WERI-Rb-1 (cell line): ENCODE measurements around the gene TDP1.

Source experiments
- DNase-seq: peaks from one replicate; pipeline ENCODE4 v3.0.0-alpha.2; 2020
- H3K27ac ChIP-seq: fragments of 250-450 bp; sonication (Bioruptor Pico); 2 replicates; pipeline ENCODE4 v1.5.1; 2020; ENCODE audit warnings: mild to moderate bottlenecking, moderate library complexity
- H3K27me3 ChIP-seq: fragments of 250-450 bp; sonication (Bioruptor Pico); 2 replicates; pipeline ENCODE4 v1.5.1; 2021; ENCODE audit warnings: mild to moderate bottlenecking, low read depth, moderate library complexity; ENCODE audit not compliant: insufficient read depth, severe bottlenecking
- H3K36me3 ChIP-seq: fragments of 250-450 bp; sonication (Bioruptor Pico); 2 replicates; pipeline ENCODE4 v1.5.1; 2020; ENCODE audit warnings: mild to moderate bottlenecking, moderate library complexity
- H3K4me3 ChIP-seq: 2 replicates; pipeline ENCODE4 v1.5.1; 2011; ENCODE audit warnings: low read depth, mild to moderate bottlenecking, control low read depth, low read length
- H3K9me3 ChIP-seq: fragments of 250-450 bp; sonication (Bioruptor Pico); 2 replicates; pipeline ENCODE4 v1.5.1; 2021; ENCODE audit warnings: mild to moderate bottlenecking, moderate library complexity; ENCODE audit not compliant: severe bottlenecking
- TF ChIP-seq, protein P1 (sequence below): IDR thresholded peaks from 2 replicates; pipeline ENCODE4 v1.5.1; 2011; ENCODE audit warnings: low read depth, mild to moderate bottlenecking, control low read depth, inconsistent platforms, low read length

TDP1 gene

DNA sequence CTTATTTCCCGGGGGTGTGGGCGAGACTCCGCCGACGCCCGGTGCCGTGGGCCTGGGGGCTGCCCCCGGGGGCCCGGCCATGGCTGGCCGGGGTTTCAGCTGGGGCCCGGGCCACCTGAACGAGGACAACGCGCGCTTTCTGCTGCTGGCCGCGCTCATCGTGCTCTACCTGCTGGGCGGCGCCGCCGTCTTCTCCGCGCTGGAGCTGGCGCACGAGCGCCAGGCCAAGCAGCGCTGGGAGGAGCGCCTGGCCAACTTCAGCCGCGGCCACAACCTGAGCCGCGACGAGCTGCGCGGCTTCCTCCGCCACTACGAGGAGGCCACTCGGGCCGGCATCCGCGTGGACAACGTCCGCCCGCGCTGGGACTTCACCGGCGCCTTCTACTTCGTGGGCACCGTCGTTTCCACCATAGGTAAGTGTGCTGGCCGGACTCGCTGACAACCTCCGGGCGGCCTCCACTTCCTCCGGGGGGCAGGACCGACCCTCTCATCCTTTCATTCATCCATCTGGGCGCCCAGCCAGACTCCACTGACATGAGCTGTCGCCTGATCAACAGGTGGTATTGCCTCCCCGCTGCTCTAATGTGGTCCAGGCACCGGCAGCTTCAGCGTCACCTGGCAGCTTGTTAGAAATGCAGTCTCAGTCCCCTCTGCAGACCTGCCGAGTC is 106.5 kb downstream of the TDP1 start:
- no peak overlapping the region for H3K27ac ChIP-seq
- H3K27me3 ChIP-seq, result peaks cover 31% of the 10 kb centered on the region
- TF ChIP-seq, protein P1, sequence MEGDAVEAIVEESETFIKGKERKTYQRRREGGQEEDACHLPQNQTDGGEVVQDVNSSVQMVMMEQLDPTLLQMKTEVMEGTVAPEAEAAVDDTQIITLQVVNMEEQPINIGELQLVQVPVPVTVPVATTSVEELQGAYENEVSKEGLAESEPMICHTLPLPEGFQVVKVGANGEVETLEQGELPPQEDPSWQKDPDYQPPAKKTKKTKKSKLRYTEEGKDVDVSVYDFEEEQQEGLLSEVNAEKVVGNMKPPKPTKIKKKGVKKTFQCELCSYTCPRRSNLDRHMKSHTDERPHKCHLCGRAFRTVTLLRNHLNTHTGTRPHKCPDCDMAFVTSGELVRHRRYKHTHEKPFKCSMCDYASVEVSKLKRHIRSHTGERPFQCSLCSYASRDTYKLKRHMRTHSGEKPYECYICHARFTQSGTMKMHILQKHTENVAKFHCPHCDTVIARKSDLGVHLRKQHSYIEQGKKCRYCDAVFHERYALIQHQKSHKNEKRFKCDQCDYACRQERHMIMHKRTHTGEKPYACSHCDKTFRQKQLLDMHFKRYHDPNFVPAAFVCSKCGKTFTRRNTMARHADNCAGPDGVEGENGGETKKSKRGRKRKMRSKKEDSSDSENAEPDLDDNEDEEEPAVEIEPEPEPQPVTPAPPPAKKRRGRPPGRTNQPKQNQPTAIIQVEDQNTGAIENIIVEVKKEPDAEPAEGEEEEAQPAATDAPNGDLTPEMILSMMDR, result no peak
- DNase-seq, result peak; percentile 29
- H3K4me3 ChIP-seq, result peak overlapping the region; percentile 40
- H3K36me3 ChIP-seq, result no peaks in the 10 kb centered on the region
- no peaks in the 10 kb centered on the region for H3K9me3 ChIP-seq

DNA sequence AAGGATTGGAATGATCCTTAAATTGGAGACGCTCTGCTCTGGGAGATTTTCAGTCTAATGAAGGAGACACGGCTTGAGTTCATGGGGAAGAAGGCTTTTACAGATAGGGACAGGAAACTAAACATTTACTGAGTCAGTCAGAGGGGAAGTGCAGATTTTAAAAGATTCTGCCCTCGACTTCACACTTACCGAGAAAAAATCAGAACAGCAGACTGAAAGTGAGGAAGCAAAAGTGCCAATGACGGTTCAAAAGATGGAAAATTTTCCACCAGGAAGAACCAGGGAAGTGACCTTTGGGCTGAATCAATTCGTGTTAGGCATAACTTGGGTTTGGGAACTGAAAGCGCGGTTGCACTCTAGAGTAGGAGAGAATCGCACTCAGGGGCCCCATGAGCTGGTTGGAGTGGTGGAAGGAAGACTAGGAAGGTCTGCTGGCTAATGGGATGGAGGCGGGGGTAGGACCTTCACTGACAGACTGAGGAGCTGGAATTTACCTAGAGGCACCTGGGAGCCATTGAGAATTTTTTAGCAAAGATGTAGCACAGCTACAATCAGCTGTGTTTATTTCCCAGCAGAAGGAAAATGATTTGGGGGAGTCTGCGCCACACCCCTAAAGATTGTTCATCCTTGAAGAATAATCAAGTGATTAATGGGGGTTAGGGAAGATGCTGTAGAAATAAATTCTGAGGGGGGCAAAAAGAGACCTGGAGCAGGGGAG is 107.3 kb downstream of the TDP1 start:
- Histone ChIP-seq H3K36me3 (no peaks in the 10 kb centered on the region), H3K27me3 (peaks cover 31% of the 10 kb centered on the region)
- TF ChIP-seq, protein P1, result no peak

DNA sequence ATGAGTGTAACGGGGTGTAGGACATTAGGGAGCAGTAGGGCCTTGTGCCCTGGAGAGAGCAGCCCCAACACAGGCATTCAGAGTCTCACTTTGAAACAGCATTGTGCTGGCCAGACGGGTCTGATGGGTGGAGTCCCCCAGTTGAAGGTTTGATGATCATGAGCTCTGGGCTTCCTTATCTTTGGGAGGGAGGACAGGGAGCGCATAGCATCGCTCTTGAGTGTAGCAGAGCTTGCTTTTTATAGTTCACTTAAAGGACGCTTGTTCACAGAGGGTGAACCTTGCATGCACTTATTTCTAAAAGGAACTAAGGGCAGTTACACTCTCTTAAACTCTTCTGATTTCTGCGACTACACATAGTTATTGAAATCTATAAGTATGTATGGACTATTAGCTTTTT is 116.6 kb downstream of the TDP1 start:
- Histone ChIP-seq H3K27me3 (no peaks in the 10 kb centered on the region), H3K9me3 (no peaks in the 10 kb centered on the region), H3K4me3 (no peak overlapping the region), H3K36me3 (no peaks in the 10 kb centered on the region), H3K27ac (no peak overlapping the region)
- TF ChIP-seq, protein P1, result no peak
- no peak for DNase-seq

More for the DNA sequence above, 107.3 kb downstream of the TDP1 start:
- no peak for DNase-seq
- no peak overlapping the region for H3K4me3 ChIP-seq
- H3K9me3 ChIP-seq, result no peaks in the 10 kb centered on the region
- no peak overlapping the region for H3K27ac ChIP-seq

DNA sequence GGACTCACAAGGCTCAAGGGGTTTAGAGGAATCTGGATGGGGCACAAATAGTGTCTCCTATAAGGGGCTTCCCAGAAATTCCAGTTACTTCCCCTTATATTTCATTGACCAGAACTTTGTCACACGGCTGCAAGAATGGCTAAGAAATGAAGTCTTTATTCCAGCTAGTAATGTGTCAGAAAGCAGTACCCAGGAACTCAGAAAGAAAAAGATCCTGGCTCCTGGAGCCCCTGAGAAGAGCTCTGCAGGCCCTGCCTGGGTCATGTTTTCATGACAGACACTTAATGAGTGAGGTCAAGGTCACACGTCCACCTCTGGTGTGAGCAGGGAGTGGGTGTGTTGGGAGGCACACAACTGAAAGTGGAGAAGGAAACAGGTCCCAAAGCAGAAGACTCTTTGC is 123.8 kb downstream of the TDP1 start:
- H3K4me3 ChIP-seq, result no peak overlapping the region
- no peak overlapping the region for H3K27ac ChIP-seq
- no peaks in the 10 kb centered on the region for H3K9me3 ChIP-seq
- no peak for DNase-seq
- TF ChIP-seq, protein P1, result no peak
- no peaks in the 10 kb centered on the region for H3K27me3 ChIP-seq
- no peaks in the 10 kb centered on the region for H3K36me3 ChIP-seq

DNA sequence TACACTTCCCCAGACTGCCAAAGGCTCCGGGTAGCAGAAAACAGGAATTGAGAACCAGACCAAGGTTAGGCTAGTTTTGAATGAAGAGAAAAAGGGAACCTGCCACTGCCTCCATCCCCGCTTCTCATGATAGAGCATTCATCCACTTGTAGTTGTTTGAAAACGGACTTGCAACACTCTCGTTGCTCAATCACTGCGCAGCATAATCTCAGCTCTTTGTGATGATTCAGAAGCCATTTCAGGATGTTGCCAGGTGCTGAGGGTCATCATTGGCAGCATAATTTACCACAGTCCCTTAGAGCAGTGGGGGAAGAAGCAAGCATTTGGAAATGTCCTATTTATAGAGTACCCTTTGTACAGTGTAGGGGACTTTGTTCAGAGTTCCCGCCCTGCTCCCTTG is 131.7 kb downstream of the TDP1 start:
- Histone ChIP-seq H3K27me3 (no peaks in the 10 kb centered on the region), H3K27ac (no peak overlapping the region), H3K4me3 (no peak overlapping the region), H3K9me3 (no peaks in the 10 kb centered on the region), H3K36me3 (no peaks in the 10 kb centered on the region)
- TF ChIP-seq, protein P1, result no peak
- DNase-seq, result no peak
